Mesenchymal stem cell (in vitro differentiated cells and primary cell): ENCODE results near the gene SLC1A7.

Source experiments
- DNase-seq: peaks from one replicate; pipeline ENCODE4 v3.0.0-alpha.2; 2013
- H2AFZ ChIP-seq: one replicate; pipeline ENCODE4 v1.6.1; 2013; ENCODE audit warnings: low read depth, mild to moderate bottlenecking, control low read depth, inconsistent platforms, low read length, moderate library complexity
- H2AK5ac ChIP-seq: 2 replicates; pipeline ENCODE4 v1.6.1; 2013; ENCODE audit warnings: low read length, moderate library complexity, mild to moderate bottlenecking, inconsistent platforms; ENCODE audit not compliant: severe bottlenecking
- H2BK120ac ChIP-seq: one replicate; pipeline ENCODE4 v1.6.1; 2013; ENCODE audit warnings: low read depth, mild to moderate bottlenecking, inconsistent platforms, low read length, moderate library complexity
- H2BK12ac ChIP-seq, 2 experiments: one replicate each; pipeline ENCODE4 v1.6.1; 2013; ENCODE audit warnings: inconsistent platforms in 2 of 2, low read length in 2 of 2, mild to moderate bottlenecking in 2 of 2, moderate library complexity in 2 of 2, control low read depth in 1 of 2
- H2BK15ac ChIP-seq: one replicate; pipeline ENCODE4 v1.6.1; 2013; ENCODE audit warnings: mild to moderate bottlenecking, low read depth, inconsistent platforms; ENCODE audit not compliant: poor library complexity, severe bottlenecking
- H2BK5ac ChIP-seq: 2 replicates; pipeline ENCODE4 v1.6.1; 2013; ENCODE audit warnings: low read depth, mild to moderate bottlenecking, low read length, control low read depth, inconsistent platforms; ENCODE audit not compliant: poor library complexity, severe bottlenecking
- H3K14ac ChIP-seq, 2 experiments: one replicate each; pipeline ENCODE4 v1.6.1; 2013; ENCODE audit warnings: inconsistent platforms in 2 of 2, low read length in 2 of 2, control low read depth in 1 of 2, mild to moderate bottlenecking in 1 of 2, moderate library complexity in 1 of 2
- H3K18ac ChIP-seq, 2 experiments: one replicate each; pipeline ENCODE4 v1.6.1; 2013; ENCODE audit warnings: inconsistent platforms in 2 of 2, low read length in 2 of 2, control low read depth in 1 of 2, low read depth in 1 of 2, mild to moderate bottlenecking in 1 of 2
- H3K23ac ChIP-seq, 2 experiments: one replicate each; pipeline ENCODE4 v1.6.1; 2013; ENCODE audit warnings: inconsistent platforms in 2 of 2, low read length in 2 of 2, mild to moderate bottlenecking in 2 of 2, moderate library complexity in 2 of 2, control low read depth in 1 of 2
- H3K27ac ChIP-seq: 2 replicates; pipeline ENCODE4 v1.5.1; 2013; ENCODE audit warnings: mild to moderate bottlenecking, moderate library complexity, low read length, control low read depth, inconsistent platforms; ENCODE audit not compliant: poor library complexity, severe bottlenecking
- H3K27me3 ChIP-seq, 2 experiments: 2 replicates each; pipeline versions ENCODE4 v1.6.1 to v1.7.0; 2013; ENCODE audit warnings: low read length in 2 of 2, mild to moderate bottlenecking in 2 of 2, moderate library complexity in 2 of 2, control low read depth in 1 of 2, inconsistent platforms in 1 of 2; ENCODE audit not compliant: control insufficient read depth in 1 of 2, insufficient read depth in 1 of 2
- H3K36me3 ChIP-seq, 2 experiments: 2 replicates each; pipeline versions ENCODE4 v1.6.1 to v1.7.0; 2013; ENCODE audit warnings: low read length in 2 of 2, control low read depth in 1 of 2, inconsistent platforms in 1 of 2, low read depth in 1 of 2, mild to moderate bottlenecking in 1 of 2; ENCODE audit not compliant: insufficient read depth in 2 of 2, control insufficient read depth in 1 of 2
- H3K4ac ChIP-seq, 2 experiments: one replicate each; pipeline ENCODE4 v1.6.1; 2013; ENCODE audit warnings: inconsistent platforms in 2 of 2, low read length in 2 of 2, mild to moderate bottlenecking in 2 of 2, moderate library complexity in 2 of 2, control low read depth in 1 of 2, low read depth in 1 of 2
- H3K4me1 ChIP-seq: 2 replicates; pipeline ENCODE4 v1.6.1; 2013; ENCODE audit warnings: low read depth, low read length, control low read depth; ENCODE audit not compliant: control insufficient read depth, insufficient read depth
- H3K4me2 ChIP-seq: 2 replicates; pipeline ENCODE4 v1.6.1; 2013; ENCODE audit warnings: low read length, mild to moderate bottlenecking, inconsistent platforms; ENCODE audit not compliant: poor library complexity, severe bottlenecking
- H3K4me3 ChIP-seq, 2 experiments: 2 replicates each; pipeline versions ENCODE4 v1.5.1 to v1.7.0; 2013; ENCODE audit warnings: low read length in 2 of 2, mild to moderate bottlenecking in 2 of 2, control low read depth in 1 of 2, low read depth in 1 of 2; ENCODE audit not compliant: insufficient read depth in 1 of 2
- H3K79me1 ChIP-seq: replicated peaks from 2 replicates; pipeline ENCODE4 v1.6.1; 2013; ENCODE audit warnings: mild to moderate bottlenecking, control low read depth, low read length, inconsistent platforms; ENCODE audit not compliant: poor library complexity, severe bottlenecking
- H3K9ac ChIP-seq: 2 replicates; pipeline ENCODE4 v1.7.0; 2013; ENCODE audit warnings: mild to moderate bottlenecking, low read length, moderate library complexity
- H3K9me3 ChIP-seq: 2 replicates; pipeline ENCODE4 v1.7.0; 2013; ENCODE audit warnings: mild to moderate bottlenecking, low read length; ENCODE audit not compliant: control insufficient read depth
- H4K8ac ChIP-seq: one replicate; pipeline ENCODE4 v1.6.1; 2013; ENCODE audit warnings: inconsistent platforms, mild to moderate bottlenecking, low read length, moderate library complexity
- H4K91ac ChIP-seq: one replicate; pipeline ENCODE4 v1.6.1; 2013; ENCODE audit warnings: mild to moderate bottlenecking, low read length, inconsistent platforms
- WGBS: methylation state at CpG from one replicate; pipeline ENCODE4 v1.1.7; 2013; ENCODE audit warnings: mixed read lengths; 5-methylcytosine and 5-hydroxymethylcytosine counted together

The SLC1A7 gene

GRCh38 chr1:53116933-53117600, 25.4 kb downstream of the SLC1A7 start:
- H3K9ac ChIP-seq: no peak overlapping the region
- H3K4me3 ChIP-seq: no peak overlapping the region
- no peak overlapping the region for H2BK5ac ChIP-seq
- H3K27me3 ChIP-seq: no peaks in the 10 kb centered on the region
- peak overlapping the region; percentile 96 to 99 for H2BK12ac ChIP-seq
- no peak overlapping the region for H3K23ac ChIP-seq
- H3K27ac ChIP-seq: no peak overlapping the region
- H2AK5ac ChIP-seq: no peak overlapping the region
- H2AFZ ChIP-seq: no peak overlapping the region
- peak overlapping the region; percentile 87 for H2BK15ac ChIP-seq
- H3K9me3 ChIP-seq: peaks cover 4% of the 10 kb centered on the region
- no peak overlapping the region for H3K4me2 ChIP-seq
- H2BK120ac ChIP-seq: peak overlapping the region; percentile 95
- H3K4me1 ChIP-seq: peaks cover 14% of the 10 kb centered on the region
- no peak for DNase-seq
- H4K8ac ChIP-seq: peak overlapping the region; percentile 49
- peak overlapping the region; percentile 54 to 93 for H3K4ac ChIP-seq
- no peaks in the 10 kb centered on the region for H3K79me1 ChIP-seq
- no peaks in the 10 kb centered on the region for H3K36me3 ChIP-seq
- H3K18ac ChIP-seq: peak overlapping the region; percentile 71 to 91
- 87% methylated on average over 11 of the region's 11 CpGs for WGBS
- H4K91ac ChIP-seq: peak overlapping the region; percentile 96
- peak overlapping the region in 1 of 2 experiments; percentile 76 for H3K14ac ChIP-seq

GRCh38 chr1:53116307-53116810, 26.1 kb downstream of the SLC1A7 start:
- H4K91ac ChIP-seq: peak overlapping the region; percentile 96
- peak overlapping the region; percentile 96 to 99 for H2BK12ac ChIP-seq
- H3K9ac ChIP-seq: peak overlapping the region; percentile 9
- no peak overlapping the region for H2BK5ac ChIP-seq
- 61% methylated on average over 8 of the region's 9 CpGs for WGBS
- H4K8ac ChIP-seq: peak overlapping the region; percentile 78
- DNase-seq: no peak
- H3K23ac ChIP-seq: peak overlapping the region in 1 of 2 experiments; percentile 57
- peak overlapping the region; percentile 54 to 93 for H3K4ac ChIP-seq
- peaks cover 7% of the 10 kb centered on the region for H3K4me1 ChIP-seq
- peak overlapping the region; percentile 71 to 91 for H3K18ac ChIP-seq
- peaks cover 9% of the 10 kb centered on the region for H3K9me3 ChIP-seq
- peak overlapping the region in 1 of 2 experiments; percentile 76 for H3K14ac ChIP-seq
- no peak overlapping the region for H2AFZ ChIP-seq
- no peak overlapping the region for H3K4me2 ChIP-seq
- no peaks in the 10 kb centered on the region for H3K27me3 ChIP-seq
- no peak overlapping the region for H3K4me3 ChIP-seq
- no peaks in the 10 kb centered on the region for H3K36me3 ChIP-seq
- peak overlapping the region; percentile 87 for H2BK15ac ChIP-seq
- H3K79me1 ChIP-seq: no peaks in the 10 kb centered on the region
- H3K27ac ChIP-seq: no peak overlapping the region
- no peak overlapping the region for H2AK5ac ChIP-seq
- H2BK120ac ChIP-seq: peak overlapping the region; percentile 95

GRCh38 chr1:53115403-53116306, 26.8 kb downstream of the SLC1A7 start:
- Histone ChIP-seq H3K23ac (peak overlapping the region in 1 of 2 experiments; percentile 2), H2AFZ (no peak overlapping the region), H3K14ac (peak overlapping the region; percentile 49 to 91), H2BK15ac (peak overlapping the region; percentile 73), H2BK120ac (peak overlapping the region; percentile 100), H3K4me1 (peaks cover 8% of the 10 kb centered on the region), H3K36me3 (no peaks in the 10 kb centered on the region), H3K4ac (peak overlapping the region; percentile 94 to 99), H3K4me2 (no peak overlapping the region), H3K9ac (peak overlapping the region; percentile 30), H3K79me1 (no peaks in the 10 kb centered on the region), H2AK5ac (no peak overlapping the region), H3K27me3 (no peaks in the 10 kb centered on the region), H3K4me3 (no peak overlapping the region), H3K9me3 (peaks cover 9% of the 10 kb centered on the region), H3K27ac (no peak overlapping the region), H4K8ac (peak overlapping the region; percentile 79), H2BK12ac (peak overlapping the region; percentile 99 to 100), H4K91ac (peak overlapping the region; percentile 99), H2BK5ac (no peak overlapping the region), H3K18ac (peak overlapping the region; percentile 91 to 98)
- DNase-seq: peak; percentile 91
- 31% methylated on average over 18 of the region's 20 CpGs for WGBS
